ENCODE results near the gene MUC4.

GRCh38 chr3:195777975-195778374, 33.8 kb downstream of the MUC4 start:
- no peak for TF ChIP-seq POLR2A (IDR thresholded peaks at IDR 0.05; ENCODE audit: extremely low read depth, insufficient read length)
- no peak for TF ChIP-seq CTCF (IDR thresholded peaks at IDR 0.05; ENCODE audit: low read depth, low read length)
- TF ChIP-seq MYC (IDR thresholded peaks at IDR 0.05; ENCODE audit: low read depth, low read length) = no peak
- no peak for TF ChIP-seq MAX (IDR thresholded peaks at IDR 0.05; ENCODE audit: low read depth, low read length)
